ENCODE results near the gene GPR162. TPM values are rescaled to one million over a fixed set of nuclear protein-coding genes. Genes with fewer than 3 reads are reported as not detected.

The GPR162 gene
- total and polyA plus RNA-seq, 2 of the 4 experiments (the other 2 are of a cell fraction), result 2.9 to 6.0 TPM

GRCh38 chr12:6791931-6792520 lies 29.6 kb upstream of the GPR162 start:
- Histone ChIP-seq H3K4me1 (ENCODE audit: control insufficient read depth, insufficient read depth, low read length) (peaks cover 21% of the 10 kb centered on the region), H3K9ac (ENCODE audit: low read depth, low read length) (peak overlapping the region; percentile 3), H4K8ac (ENCODE audit: low read depth in 2 of 2, low read length in 2 of 2) (peak overlapping the region; percentile 59 to 86), H3K9me1 (ENCODE audit: insufficient read depth, low read length) (peaks cover 8% of the 10 kb centered on the region; the same call in 1 of the 2 replicates), H3K79me1 (ENCODE audit: low read depth in 1 of 2, low read length in 2 of 2) (peaks cover 0 to 14% of the 10 kb centered on the region in 2 experiments; a peak in 2 of 4 replicates), H3K23ac (ENCODE audit: low read depth, low read length) (peak overlapping the region; percentile 1; the same call in 1 of the 2 replicates), H3K36me3 (ENCODE audit: control insufficient read depth, insufficient read depth, low read length) (0 out of 2 replicates have a peak, but pooled peaks cover 2% of the 10 kb centered on the region), H4K91ac (ENCODE audit: insufficient read depth, low read depth, low read length) (0 out of 2 replicates have a peak overlapping the region, but pooled peaks have one; percentile 32), H2AK5ac (ENCODE audit: low read depth, low read length) (no peak overlapping the region), H3K27ac (ENCODE audit: insufficient read depth, low read length) (no peak overlapping the region; the same call in 1 of the 2 replicates), H2AFZ (replicated peaks; ENCODE audit: low read length, poor library complexity) (peak overlapping the region; percentile 89), H3K4me3 (ENCODE audit: insufficient read depth, low read depth, low read length) (no peak overlapping the region), H3K14ac (replicated peaks; ENCODE audit: low read depth, low read length) (peak overlapping the region; percentile 51; the same call in 1 of the 2 replicates), H2BK20ac (ENCODE audit: low read depth, low read length) (no peak overlapping the region), H3K4ac (ENCODE audit: low read depth, low read length) (peak overlapping the region; percentile 64), H3K56ac (ENCODE audit: extremely low read depth, insufficient read depth, low read length) (no peak overlapping the region), H3K27me3 (ENCODE audit: control insufficient read depth, insufficient read depth, low read length) (no peaks in the 10 kb centered on the region), H3K4me2 (ENCODE audit: low read depth, low read length) (peak overlapping the region; percentile 44), H4K20me1 (ENCODE audit: insufficient read depth, low read length) (no peaks in the 10 kb centered on the region), H3K9me3 (ENCODE audit: control insufficient read depth, insufficient read depth, low read length) (no peaks in the 10 kb centered on the region), H2BK5ac (ENCODE audit: low read depth, low read length, poor library complexity, severe bottlenecking) (no peak overlapping the region), H4K5ac (ENCODE audit: low read depth, low read length) (peak overlapping the region; percentile 27), H3K18ac (ENCODE audit: low read depth, low read length) (peak overlapping the region; percentile 9; the same call in 1 of the 2 replicates), H2AK9ac (replicated peaks; ENCODE audit: low read depth, low read length, poor library complexity) (no peak overlapping the region), H2BK15ac (ENCODE audit: low read depth, low read length) (no peak overlapping the region), H2BK120ac (ENCODE audit: low read depth, low read length) (0 out of 2 replicates have a peak overlapping the region, but pooled peaks have one; percentile 51)
- DNase-seq, result no peak
- ATAC-seq (ENCODE audit: low read depth), result no peak
- BruUV-seq (replicated peaks), result no TSS peak
- WGBS, 2 experiments (ENCODE audit: extremely low coverage in 2 of 2, insufficient read length in 1 of 2), result 96% methylated on average over 5 of the region's 13 CpGs; no CpG with 5 or more reads in 1 of the 2 experiments
- POLR2A ChIA-PET (ENCODE audit: unreplicated experiment), result no interaction called here
- in situ Hi-C loops (cut with MboI; ENCODE audit: low sequenced_read_pairs), result no loop called here
- TF ChIP-seq MXI1 (IDR thresholded peaks at IDR 0.05; ENCODE audit: borderline replicate concordance, low read depth, low read length) (no peak), USF2 (IDR thresholded peaks at IDR 0.05; ENCODE audit: low read depth, low read length) (no peak), CTCF (conservative IDR thresholded peaks at IDR 0.05; ENCODE audit: low read depth, low read length) (no peak), RCOR1 (IDR thresholded peaks at IDR 0.05; ENCODE audit: insufficient replicate concordance, low read length) (no peak)
- intact Hi-C loops (cut with micrococcal nuclease), result no loop called here
- CTCF ChIA-PET, result interaction anchor here (1.4 kb wide), 1 partner anchor 39 kb away, joined by 6 read pairs; the partner anchor contains the start of gene MLF2
- dilution Hi-C loops (cut with HindIII; ENCODE audit: low sequenced_read_pairs, unreplicated experiment), result no loop called here

All from IMR-90 (cell line).